ENCODE measurements around the gene CLIP1.

The CLIP1 gene

GRCh38 chr12:122354958-122355641, 67.4 kb downstream of the CLIP1 start:
- no peak for DNase-seq

GRCh38 chr12:122352394-122352793, 70.1 kb downstream of the CLIP1 start:
- no peak for DNase-seq

- DNase-seq: no peak
These were observed 72.2 kb downstream of the CLIP1 start for GRCh38 chr12:122350141-122350848.

GRCh38 chr12:122349078-122349477, 73.4 kb downstream of the CLIP1 start:
- DNase-seq: no peak

- no peak for DNase-seq
These were observed 74.0 kb downstream of the CLIP1 start for GRCh38 chr12:122348505-122348904.

- DNase-seq: no peak
These were observed 76.4 kb downstream of the CLIP1 start for GRCh38 chr12:122346054-122346453.

GRCh38 chr12:122345042-122345441, 77.4 kb downstream of the CLIP1 start:
- no peak for DNase-seq

- DNase-seq: no peak
These were observed 86.2 kb downstream of the CLIP1 start for GRCh38 chr12:122336015-122336946.

- DNase-seq: no peak
These were observed 89.1 kb downstream of the CLIP1 start for GRCh38 chr12:122333142-122334087.

GRCh38 chr12:122327494-122328385, 94.7 kb downstream of the CLIP1 start:
- DNase-seq: no peak

- DNase-seq: no peak
These were observed 95.5 kb downstream of the CLIP1 start for GRCh38 chr12:122327014-122327413.

GRCh38 chr12:122326586-122326985, 95.9 kb downstream of the CLIP1 start:
- DNase-seq: no peak

GRCh38 chr12:122323311-122324019, 99.0 kb downstream of the CLIP1 start:
- DNase-seq: no peak

- DNase-seq: no peak
These were observed 100.0 kb downstream of the CLIP1 start for GRCh38 chr12:122322501-122322900.

GRCh38 chr12:122318607-122319605, 103.6 kb downstream of the CLIP1 start:
- DNase-seq: no peak

- DNase-seq: no peak
These were observed 109.5 kb downstream of the CLIP1 start for GRCh38 chr12:122312926-122313325.

GRCh38 chr12:122311696-122312095, 110.8 kb downstream of the CLIP1 start:
- DNase-seq: no peak

- DNase-seq: no peak
These were observed 111.7 kb downstream of the CLIP1 start for GRCh38 chr12:122310626-122311333.

All from cortex of kidney (tissue), 1 donor.